Measurements from ENCODE around the gene RAMACL.

RAMACL gene

GRCh38 chr6:166560222-166560621, 26.3 kb downstream of the RAMACL start:
- TF ChIP-seq, protein P1, sequence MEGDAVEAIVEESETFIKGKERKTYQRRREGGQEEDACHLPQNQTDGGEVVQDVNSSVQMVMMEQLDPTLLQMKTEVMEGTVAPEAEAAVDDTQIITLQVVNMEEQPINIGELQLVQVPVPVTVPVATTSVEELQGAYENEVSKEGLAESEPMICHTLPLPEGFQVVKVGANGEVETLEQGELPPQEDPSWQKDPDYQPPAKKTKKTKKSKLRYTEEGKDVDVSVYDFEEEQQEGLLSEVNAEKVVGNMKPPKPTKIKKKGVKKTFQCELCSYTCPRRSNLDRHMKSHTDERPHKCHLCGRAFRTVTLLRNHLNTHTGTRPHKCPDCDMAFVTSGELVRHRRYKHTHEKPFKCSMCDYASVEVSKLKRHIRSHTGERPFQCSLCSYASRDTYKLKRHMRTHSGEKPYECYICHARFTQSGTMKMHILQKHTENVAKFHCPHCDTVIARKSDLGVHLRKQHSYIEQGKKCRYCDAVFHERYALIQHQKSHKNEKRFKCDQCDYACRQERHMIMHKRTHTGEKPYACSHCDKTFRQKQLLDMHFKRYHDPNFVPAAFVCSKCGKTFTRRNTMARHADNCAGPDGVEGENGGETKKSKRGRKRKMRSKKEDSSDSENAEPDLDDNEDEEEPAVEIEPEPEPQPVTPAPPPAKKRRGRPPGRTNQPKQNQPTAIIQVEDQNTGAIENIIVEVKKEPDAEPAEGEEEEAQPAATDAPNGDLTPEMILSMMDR (IDR thresholded peaks at IDR 0.05; ENCODE audit: unreplicated experiment in 3 of 3) = no peak
- Mint-ChIP-seq H3K9me3 (peaks cover 22% of the 10 kb centered on the region), H3K27ac (no peak overlapping the region), H3K4me3 (no peak overlapping the region), H3K4me1 (peaks cover 22% of the 10 kb centered on the region), H3K27me3 (ENCODE audit: low read depth) (peaks cover 16% of the 10 kb centered on the region), H3K36me3 (ENCODE audit: low read depth) (peaks cover 12% of the 10 kb centered on the region)

DNA sequence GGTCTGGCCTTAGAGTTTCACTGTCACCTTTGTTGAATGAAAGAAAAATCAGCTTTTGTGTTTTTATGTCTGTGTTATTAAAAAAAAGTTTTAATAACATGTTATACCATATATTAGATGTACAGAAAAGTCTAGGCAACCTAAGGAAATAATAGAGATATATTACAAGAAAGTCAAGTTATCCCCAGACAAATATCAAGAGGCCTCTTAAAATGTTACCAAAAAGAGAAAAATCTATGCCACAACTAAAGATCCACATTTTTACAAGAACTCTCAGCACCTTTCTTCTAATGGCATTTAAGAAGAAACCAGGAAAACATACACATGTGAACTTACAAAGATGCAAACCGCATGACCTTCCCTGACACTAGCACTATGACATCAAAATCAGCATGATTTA, 26.8 kb downstream of the RAMACL start:
- Mint-ChIP-seq H3K9me3 (peaks cover 22% of the 10 kb centered on the region), H3K4me3 (no peak overlapping the region), H3K27me3 (ENCODE audit: low read depth) (peaks cover 14% of the 10 kb centered on the region), H3K27ac (no peak overlapping the region), H3K36me3 (ENCODE audit: low read depth) (peaks cover 12% of the 10 kb centered on the region), H3K4me1 (peaks cover 19% of the 10 kb centered on the region)
- TF ChIP-seq, protein P1 (IDR thresholded peaks at IDR 0.05; ENCODE audit: unreplicated experiment in 3 of 3) = no peak

DNA sequence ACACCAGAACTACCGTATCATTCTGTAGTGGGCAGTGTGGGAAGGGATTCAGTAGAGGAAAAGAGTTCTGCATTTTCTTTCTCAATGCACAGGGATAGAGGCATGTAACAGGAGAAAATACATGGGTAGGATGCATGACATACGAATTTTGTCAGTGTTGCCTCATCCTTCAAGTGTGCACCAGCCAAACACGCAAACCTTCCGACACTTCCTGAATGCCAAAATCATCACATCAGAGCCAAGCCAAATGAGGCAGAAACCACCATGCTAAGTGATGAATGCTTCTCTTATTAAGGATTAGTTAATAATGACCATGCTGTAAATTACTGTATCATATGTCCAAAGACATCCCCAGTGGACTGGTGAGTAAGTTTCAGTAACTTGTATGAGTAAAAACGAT, 27.3 kb downstream of the RAMACL start:
- TF ChIP-seq, protein P1 (IDR thresholded peaks at IDR 0.05; ENCODE audit: unreplicated experiment in 3 of 3) = no peak
- peaks cover 22% of the 10 kb centered on the region for H3K9me3 Mint-ChIP-seq
- no peak overlapping the region for H3K27ac Mint-ChIP-seq

GRCh38 chr6:166558156-166559005, 28.1 kb downstream of the RAMACL start:
- TF ChIP-seq, protein P1 (IDR thresholded peaks at IDR 0.05; ENCODE audit: unreplicated experiment in 3 of 3) = no peak
- Mint-ChIP-seq H3K9me3 (peaks cover 22% of the 10 kb centered on the region), H3K27ac (no peak overlapping the region), H3K4me3 (no peak overlapping the region), H3K4me1 (peaks cover 16% of the 10 kb centered on the region), H3K36me3 (ENCODE audit: low read depth) (peaks cover 12% of the 10 kb centered on the region), H3K27me3 (ENCODE audit: low read depth) (peaks cover 7% of the 10 kb centered on the region)

More for the DNA sequence above, 27.3 kb downstream of the RAMACL start:
- H3K4me3 Mint-ChIP-seq = no peak overlapping the region
- H3K36me3 Mint-ChIP-seq (ENCODE audit: low read depth) = peaks cover 12% of the 10 kb centered on the region
- peaks cover 10% of the 10 kb centered on the region for H3K27me3 Mint-ChIP-seq (ENCODE audit: low read depth)
- peaks cover 14% of the 10 kb centered on the region for H3K4me1 Mint-ChIP-seq

- H3K4me1 Mint-ChIP-seq = peaks cover 13% of the 10 kb centered on the region
- TF ChIP-seq, protein P1 (IDR thresholded peaks at IDR 0.05; ENCODE audit: unreplicated experiment in 3 of 3) = no peak
- peaks cover 11% of the 10 kb centered on the region for H3K27me3 Mint-ChIP-seq (ENCODE audit: low read depth)
- H3K27ac Mint-ChIP-seq = no peak overlapping the region
- peaks cover 22% of the 10 kb centered on the region for H3K9me3 Mint-ChIP-seq
- peaks cover 12% of the 10 kb centered on the region for H3K36me3 Mint-ChIP-seq (ENCODE audit: low read depth)
- no peak overlapping the region for H3K4me3 Mint-ChIP-seq
These were observed 29.6 kb downstream of the RAMACL start for GRCh38 chr6:166556863-166557322.

GRCh38 chr6:166556336-166556735, 30.1 kb downstream of the RAMACL start:
- Mint-ChIP-seq H3K4me3 (no peak overlapping the region), H3K36me3 (ENCODE audit: low read depth) (peaks cover 12% of the 10 kb centered on the region), H3K9me3 (peaks cover 22% of the 10 kb centered on the region), H3K27ac (no peak overlapping the region), H3K27me3 (ENCODE audit: low read depth) (peaks cover 13% of the 10 kb centered on the region), H3K4me1 (peaks cover 7% of the 10 kb centered on the region)
- TF ChIP-seq, protein P1 (IDR thresholded peaks at IDR 0.05; ENCODE audit: unreplicated experiment in 3 of 3) = no peak
